Stomach (tissue), 4 donors: ENCODE data around the gene CDADC1.

Experiments used
- EP300 ChIP-seq: sonication (generic); formaldehyde crosslinking; IDR thresholded peaks from one replicate; pipeline ENCODE4 v1.6.1; 2017; ENCODE audit warnings: antibody characterized with exemption
- POLR2AphosphoS5 ChIP-seq, 3 donors: sonication (generic); formaldehyde crosslinking; IDR thresholded peaks; one replicate each; pipeline ENCODE4 v1.6.1; 2016; ENCODE audit warnings: antibody characterized with exemption in 3 of 3
- TF ChIP-seq, protein P1 (sequence below), 7 experiments: fragments of 450-650 bp in 4 of 7; fragments of 200-600 bp in 3 of 7; sonication (generic) in 3 of 7; IDR thresholded peaks; one replicate each; pipeline ENCODE4 v1.5.1; 2016 to 2019; ENCODE audit warnings: antibody characterized with exemption in 7 of 7, control low read depth in 2 of 7, mild to moderate bottlenecking in 1 of 7

DNA sequence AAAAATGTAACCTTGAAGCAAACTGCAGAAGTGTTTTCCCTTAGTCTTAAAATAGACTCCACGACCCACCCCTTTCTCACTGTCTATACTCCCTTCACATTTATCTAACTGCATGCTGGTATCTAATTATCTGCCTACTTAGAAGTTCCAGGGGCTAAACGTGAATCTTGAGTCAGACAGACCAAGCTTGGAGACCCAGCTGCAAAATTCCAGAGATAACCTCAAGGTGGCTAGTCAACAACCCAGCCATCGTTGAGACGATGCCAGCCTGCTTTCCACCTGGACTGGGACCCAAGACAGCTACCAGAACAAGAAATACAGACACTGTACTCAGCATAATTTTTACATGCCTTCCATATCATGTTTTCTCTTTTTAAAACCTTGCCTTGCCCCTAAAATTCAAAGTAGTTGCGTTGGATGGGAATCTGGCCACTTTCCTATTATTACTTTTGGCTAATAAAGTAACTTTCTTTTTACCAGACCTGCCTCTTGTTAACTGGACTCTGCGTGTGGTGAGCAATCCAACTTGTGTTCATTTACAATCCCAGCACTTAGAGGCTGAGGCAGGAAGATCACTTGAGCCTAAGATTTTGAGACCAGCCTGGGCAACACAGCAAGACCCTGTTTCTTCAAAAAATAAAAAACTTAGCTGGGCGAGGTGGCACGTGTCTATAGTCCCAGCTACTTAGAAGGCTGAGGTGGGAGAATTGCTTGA lies 82.3 kb downstream of the CDADC1 start:
- TF ChIP-seq, protein P1, sequence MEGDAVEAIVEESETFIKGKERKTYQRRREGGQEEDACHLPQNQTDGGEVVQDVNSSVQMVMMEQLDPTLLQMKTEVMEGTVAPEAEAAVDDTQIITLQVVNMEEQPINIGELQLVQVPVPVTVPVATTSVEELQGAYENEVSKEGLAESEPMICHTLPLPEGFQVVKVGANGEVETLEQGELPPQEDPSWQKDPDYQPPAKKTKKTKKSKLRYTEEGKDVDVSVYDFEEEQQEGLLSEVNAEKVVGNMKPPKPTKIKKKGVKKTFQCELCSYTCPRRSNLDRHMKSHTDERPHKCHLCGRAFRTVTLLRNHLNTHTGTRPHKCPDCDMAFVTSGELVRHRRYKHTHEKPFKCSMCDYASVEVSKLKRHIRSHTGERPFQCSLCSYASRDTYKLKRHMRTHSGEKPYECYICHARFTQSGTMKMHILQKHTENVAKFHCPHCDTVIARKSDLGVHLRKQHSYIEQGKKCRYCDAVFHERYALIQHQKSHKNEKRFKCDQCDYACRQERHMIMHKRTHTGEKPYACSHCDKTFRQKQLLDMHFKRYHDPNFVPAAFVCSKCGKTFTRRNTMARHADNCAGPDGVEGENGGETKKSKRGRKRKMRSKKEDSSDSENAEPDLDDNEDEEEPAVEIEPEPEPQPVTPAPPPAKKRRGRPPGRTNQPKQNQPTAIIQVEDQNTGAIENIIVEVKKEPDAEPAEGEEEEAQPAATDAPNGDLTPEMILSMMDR (IDR thresholded peaks at IDR 0.05): no peak
- TF ChIP-seq POLR2AphosphoS5 (IDR thresholded peaks at IDR 0.05) (no peak), EP300 (no peak)
